Hepatocyte (in vitro differentiated cells): ENCODE measurements around the gene EDEM3.

Experiments
- EZH2 ChIP-seq: fragments of 200-600 bp; sonication (generic); IDR thresholded peaks from 2 replicates; pipeline ENCODE4 v1.6.1; 2016; ENCODE audit warnings: antibody characterized with exemption, mild to moderate bottlenecking, borderline replicate concordance
- EZH2phosphoT487 ChIP-seq: fragments of 200-600 bp; sonication (generic); IDR thresholded peaks from one replicate; pipeline ENCODE4 v1.6.1; 2018; ENCODE audit warnings: antibody characterized with exemption, mild to moderate bottlenecking, low read depth, moderate library complexity; ENCODE audit not compliant: unreplicated experiment, severe bottlenecking
- TF ChIP-seq, protein P1 (sequence below): fragments of 200-600 bp; sonication (generic); IDR thresholded peaks from 2 replicates; pipeline ENCODE4 v1.5.1; 2016; ENCODE audit warnings: antibody characterized with exemption, mild to moderate bottlenecking; ENCODE audit not compliant: poor library complexity

DNA sequence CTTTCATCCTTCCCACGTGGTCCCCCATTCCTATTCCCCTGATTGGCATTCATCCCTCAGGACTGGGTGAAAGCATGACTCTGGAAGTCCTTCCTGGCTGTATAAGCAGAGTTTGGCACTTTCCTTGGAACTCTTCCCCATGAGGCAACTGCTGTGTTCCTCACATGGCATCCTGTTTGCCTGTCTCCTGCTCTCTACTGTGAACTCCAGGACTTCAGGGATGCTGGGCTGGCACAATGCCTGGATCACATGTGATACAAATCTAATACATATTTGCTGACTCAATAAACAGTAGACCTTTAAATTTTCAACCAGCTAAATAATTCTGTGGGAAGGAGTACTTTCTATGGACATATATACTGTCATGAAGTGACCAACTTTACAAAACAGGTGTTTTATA lies 46.8 kb upstream of the EDEM3 start:
- TF ChIP-seq, protein P1, sequence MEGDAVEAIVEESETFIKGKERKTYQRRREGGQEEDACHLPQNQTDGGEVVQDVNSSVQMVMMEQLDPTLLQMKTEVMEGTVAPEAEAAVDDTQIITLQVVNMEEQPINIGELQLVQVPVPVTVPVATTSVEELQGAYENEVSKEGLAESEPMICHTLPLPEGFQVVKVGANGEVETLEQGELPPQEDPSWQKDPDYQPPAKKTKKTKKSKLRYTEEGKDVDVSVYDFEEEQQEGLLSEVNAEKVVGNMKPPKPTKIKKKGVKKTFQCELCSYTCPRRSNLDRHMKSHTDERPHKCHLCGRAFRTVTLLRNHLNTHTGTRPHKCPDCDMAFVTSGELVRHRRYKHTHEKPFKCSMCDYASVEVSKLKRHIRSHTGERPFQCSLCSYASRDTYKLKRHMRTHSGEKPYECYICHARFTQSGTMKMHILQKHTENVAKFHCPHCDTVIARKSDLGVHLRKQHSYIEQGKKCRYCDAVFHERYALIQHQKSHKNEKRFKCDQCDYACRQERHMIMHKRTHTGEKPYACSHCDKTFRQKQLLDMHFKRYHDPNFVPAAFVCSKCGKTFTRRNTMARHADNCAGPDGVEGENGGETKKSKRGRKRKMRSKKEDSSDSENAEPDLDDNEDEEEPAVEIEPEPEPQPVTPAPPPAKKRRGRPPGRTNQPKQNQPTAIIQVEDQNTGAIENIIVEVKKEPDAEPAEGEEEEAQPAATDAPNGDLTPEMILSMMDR: no peak
- TF ChIP-seq EZH2phosphoT487 (no peak), EZH2 (no peak)
